PFSK-1 (cell line): ENCODE data around the gene BLID.

ENCODE experiments used
- FOXP2 ChIP-seq: optimal IDR thresholded peaks from 2 replicates; pipeline ENCODE3; 2011; ENCODE audit warnings: borderline replicate concordance, control low read depth, inconsistent platforms; ENCODE audit not compliant: insufficient read depth; ENCODE audit errors: extremely low read length, extremely low read depth
- POLR2AphosphoS5 ChIP-seq: IDR thresholded peaks from 2 replicates; pipeline ENCODE4 v1.6.1; 2012; ENCODE audit warnings: low read depth, mild to moderate bottlenecking, control low read depth, low read length, moderate library complexity
- REST ChIP-seq, 2 experiments: IDR thresholded peaks; 2 replicates each; pipeline versions ENCODE4 v1.6.1 to v1.8.0; 2011 to 2012; ENCODE audit warnings: low read depth in 2 of 2, low read length in 2 of 2, control low read depth in 1 of 2, inconsistent platforms in 1 of 2, mild to moderate bottlenecking in 1 of 2, moderate library complexity in 1 of 2; ENCODE audit not compliant: insufficient read depth in 1 of 2
- SIN3A ChIP-seq: IDR thresholded peaks from 2 replicates; pipeline ENCODE4 v1.6.1; 2012; ENCODE audit warnings: mild to moderate bottlenecking, low read length, moderate library complexity, borderline replicate concordance; ENCODE audit not compliant: insufficient read depth
- TAF1 ChIP-seq: IDR thresholded peaks from 2 replicates; pipeline ENCODE4 v1.6.1; 2012; ENCODE audit warnings: low read length, control low read depth, borderline replicate concordance; ENCODE audit not compliant: insufficient read depth

BLID gene

DNA sequence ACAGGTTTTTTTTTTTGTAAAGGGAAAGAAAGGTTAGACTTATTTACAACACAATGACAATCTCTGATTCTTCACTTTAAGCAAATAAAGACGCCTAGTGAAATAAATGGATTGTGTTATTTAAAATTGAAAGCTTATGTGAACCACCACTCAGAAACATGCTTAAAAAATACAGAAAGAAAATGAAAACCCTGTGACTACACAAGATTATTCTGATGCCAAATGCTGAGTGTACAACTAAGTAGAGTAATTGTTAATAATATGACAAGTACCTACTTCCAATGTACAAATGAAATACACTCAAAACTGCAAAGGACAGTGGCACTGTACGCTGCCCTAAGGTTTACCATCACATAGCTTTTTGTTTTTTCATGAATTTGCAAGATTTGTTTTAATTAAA is 1.0 kb downstream of the BLID start:
- TF ChIP-seq FOXP2 (no peak), POLR2AphosphoS5 (no peak; the same call in 1 of the 2 replicates), SIN3A (no peak), TAF1 (no peak), REST (IDR thresholded peaks at IDR 0.05; ENCODE audit: insufficient read depth in 1 of 2, low read depth in 2 of 2, low read length in 2 of 2) (no peak)

- no peak for TF ChIP-seq FOXP2
- TF ChIP-seq POLR2AphosphoS5, result no peak
- TF ChIP-seq TAF1, result no peak
- no peak for TF ChIP-seq REST (IDR thresholded peaks at IDR 0.05; ENCODE audit: insufficient read depth in 1 of 2, low read depth in 2 of 2, low read length in 2 of 2)
- no peak for TF ChIP-seq SIN3A
These were observed 1.9 kb downstream of the BLID start for GRCh38 chr11:122113836-122114825.

DNA sequence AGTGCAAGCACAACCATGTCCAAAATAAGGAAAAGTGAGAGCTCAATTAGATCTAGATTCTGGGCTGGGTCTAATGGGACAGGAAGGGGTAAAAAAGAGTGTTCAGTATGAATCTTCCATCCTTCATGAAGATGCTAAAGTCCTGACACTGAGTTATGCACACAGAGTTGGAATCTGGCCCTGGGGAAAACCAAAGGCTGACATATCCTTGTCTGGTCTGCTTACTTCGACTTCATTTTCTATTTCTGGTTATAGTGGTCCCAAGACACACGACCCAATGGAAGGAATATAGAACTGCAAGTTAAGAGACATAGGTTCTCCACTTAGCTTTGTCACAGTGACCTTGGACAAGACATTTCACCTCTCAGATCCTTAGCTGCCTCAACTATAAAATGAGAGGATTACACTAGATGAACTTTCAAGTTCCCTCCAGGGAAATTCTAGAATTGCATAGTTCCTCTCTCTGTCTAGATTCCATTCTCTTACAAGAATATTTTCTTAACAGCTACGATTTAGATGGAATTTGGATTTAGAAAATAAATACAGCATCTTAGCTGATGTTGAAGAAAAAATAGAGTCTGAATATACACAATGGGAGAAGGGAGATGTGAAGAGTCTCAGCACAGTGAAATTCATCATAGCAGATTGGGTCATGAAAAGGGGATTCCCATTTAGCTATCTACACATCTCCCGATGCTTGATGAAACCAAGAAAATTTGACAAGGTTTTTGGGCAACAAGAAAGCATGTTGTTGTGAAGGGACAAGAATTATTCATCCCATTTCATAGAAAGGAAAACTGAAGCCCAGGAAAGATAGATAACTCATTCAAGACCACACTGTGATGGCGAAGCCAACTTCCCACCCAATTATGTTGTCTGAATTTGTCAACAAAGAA is 3.3 kb downstream of the BLID start:
- TF ChIP-seq TAF1, result no peak

- TF ChIP-seq SIN3A, result no peak
- no peak for TF ChIP-seq POLR2AphosphoS5
- no peak for TF ChIP-seq FOXP2
- TF ChIP-seq REST (IDR thresholded peaks at IDR 0.05; ENCODE audit: insufficient read depth in 1 of 2, low read depth in 2 of 2, low read length in 2 of 2), result no peak
- no peak for TF ChIP-seq TAF1
These were observed 6.1 kb downstream of the BLID start for GRCh38 chr11:122109932-122110331.

DNA sequence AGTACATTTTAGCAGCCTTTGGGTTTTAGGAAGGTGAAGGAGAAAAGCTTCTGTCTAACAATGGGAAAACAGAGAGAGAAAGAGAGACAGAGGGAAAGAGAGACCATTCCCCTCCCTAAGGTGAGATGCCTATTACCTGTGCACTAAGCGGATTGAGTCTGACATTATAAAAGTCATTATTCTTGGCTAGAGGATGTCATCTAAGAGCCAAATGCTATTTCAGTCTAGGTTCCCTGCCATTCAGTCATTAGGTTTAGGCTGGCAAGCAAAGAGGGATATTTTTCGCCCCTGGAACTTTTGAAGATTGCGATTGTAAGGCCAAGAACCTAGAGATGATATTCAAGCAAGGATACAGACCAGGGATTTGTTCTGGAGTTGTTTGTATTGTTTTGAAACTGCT is 7.2 kb downstream of the BLID start:
- TF ChIP-seq FOXP2 (no peak), SIN3A (no peak), TAF1 (no peak), POLR2AphosphoS5 (no peak), REST (IDR thresholded peaks at IDR 0.05; ENCODE audit: insufficient read depth in 1 of 2, low read depth in 2 of 2, low read length in 2 of 2) (no peak)
